ENCODE measurements around the gene YDJC.
"Not testable (repeated sequence)": the region's sequence is repeated elsewhere in the genome, so short reads cannot be mapped to it uniquely, and the experiment has no call there.

YDJC gene

DNA sequence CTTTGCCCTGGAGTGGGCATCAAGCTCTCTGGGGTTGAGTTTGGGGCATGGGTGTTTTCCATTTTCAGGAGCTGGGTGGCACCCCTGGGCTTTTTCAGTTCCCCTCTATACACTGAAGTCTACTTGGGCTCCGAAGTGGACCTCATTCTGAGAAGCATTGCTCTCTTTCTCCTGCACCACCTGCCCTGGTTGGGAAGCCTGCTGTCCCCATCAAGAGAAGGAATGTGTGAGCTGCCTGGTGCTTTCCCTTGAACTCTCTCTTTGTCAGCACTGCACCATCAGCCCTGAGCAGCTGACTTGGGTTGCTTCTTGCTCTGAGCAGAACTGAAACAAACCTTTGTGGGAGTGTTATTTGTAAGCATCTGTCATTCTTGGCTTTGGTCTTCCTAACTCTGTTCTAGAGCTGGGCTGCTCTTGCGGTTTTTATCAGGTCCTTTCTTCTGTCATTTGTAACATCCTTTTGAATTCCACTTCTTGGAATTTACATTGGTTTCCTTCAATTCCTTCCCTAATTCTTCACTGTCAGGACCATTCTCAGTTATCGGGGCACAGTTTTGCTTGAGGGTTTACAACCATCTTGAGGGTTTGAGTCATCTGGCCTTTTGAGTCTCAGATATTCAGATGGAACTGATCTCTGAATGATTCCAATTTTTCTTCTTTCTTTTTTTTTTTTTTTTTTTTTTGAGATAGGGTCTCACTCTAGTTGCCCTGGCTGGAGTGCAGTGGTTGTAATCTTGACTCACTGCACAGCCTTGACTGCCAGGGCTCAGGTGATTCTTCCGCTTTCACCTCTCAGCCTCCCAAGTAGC, 41.8 kb downstream of the YDJC start:
- peaks cover 2% of the 10 kb centered on the region for H3K4me1 ChIP-seq (ENCODE audit: insufficient read depth, insufficient read length)
- H3K27me3 ChIP-seq (ENCODE audit: insufficient read depth, insufficient read length): no peaks in the 10 kb centered on the region
- no peaks in the 10 kb centered on the region for H3K9me3 ChIP-seq (ENCODE audit: insufficient read depth, low read length)
- TF ChIP-seq SUZ12 (IDR thresholded peaks at IDR 0.05; ENCODE audit: extremely low read depth, insufficient read depth, insufficient read length) (no peak), YY1 (IDR thresholded peaks at IDR 0.05; ENCODE audit: insufficient read depth, insufficient read length) (no peak), ZNF274 (IDR thresholded peaks at IDR 0.05; ENCODE audit: low read depth, low read length) (no peak)
- no peak for DNase-seq (ENCODE audit: low read depth, low spot score)
- H3K9ac ChIP-seq (ENCODE audit: insufficient read length, low read depth): no peak overlapping the region
- no peak overlapping the region for H3K4me3 ChIP-seq (ENCODE audit: insufficient read length, low read depth)
- H3K36me3 ChIP-seq (ENCODE audit: insufficient read depth, insufficient read length, low read length): peaks cover 41% of the 10 kb centered on the region

DNA sequence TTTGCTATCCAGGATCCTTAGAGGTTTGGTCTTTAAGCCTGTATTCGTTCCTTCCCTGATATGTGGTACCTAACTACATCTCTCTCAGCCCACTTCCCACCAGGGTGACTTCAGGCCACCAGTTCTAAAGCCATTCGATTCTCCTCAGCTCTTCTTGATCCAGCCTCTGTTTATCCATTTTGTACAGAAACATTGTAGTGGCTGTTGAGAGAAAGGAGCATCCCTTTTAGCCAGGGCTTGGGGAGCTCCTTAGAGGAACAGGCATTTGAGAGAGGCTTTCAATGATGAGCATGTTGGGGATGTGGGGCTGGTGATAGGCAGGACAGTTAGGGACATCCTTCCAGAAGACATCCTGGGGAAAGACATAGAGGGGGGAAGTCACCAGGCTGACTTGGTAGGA, 44.4 kb downstream of the YDJC start:
- Histone ChIP-seq H3K9me3 (ENCODE audit: insufficient read depth, low read length) (no peaks in the 10 kb centered on the region), H3K4me3 (ENCODE audit: insufficient read length, low read depth) (no peak overlapping the region), H3K36me3 (ENCODE audit: insufficient read depth, insufficient read length, low read length) (peaks cover 25% of the 10 kb centered on the region), H3K4me1 (ENCODE audit: insufficient read depth, insufficient read length) (no peaks in the 10 kb centered on the region), H3K9ac (ENCODE audit: insufficient read length, low read depth) (no peak overlapping the region), H3K27me3 (ENCODE audit: insufficient read depth, insufficient read length) (no peaks in the 10 kb centered on the region)
- no peak for DNase-seq (ENCODE audit: low read depth, low spot score)
- TF ChIP-seq ZNF274 (IDR thresholded peaks at IDR 0.05; ENCODE audit: low read depth, low read length) (no peak), SUZ12 (IDR thresholded peaks at IDR 0.05; ENCODE audit: extremely low read depth, insufficient read depth, insufficient read length) (no peak)

DNA sequence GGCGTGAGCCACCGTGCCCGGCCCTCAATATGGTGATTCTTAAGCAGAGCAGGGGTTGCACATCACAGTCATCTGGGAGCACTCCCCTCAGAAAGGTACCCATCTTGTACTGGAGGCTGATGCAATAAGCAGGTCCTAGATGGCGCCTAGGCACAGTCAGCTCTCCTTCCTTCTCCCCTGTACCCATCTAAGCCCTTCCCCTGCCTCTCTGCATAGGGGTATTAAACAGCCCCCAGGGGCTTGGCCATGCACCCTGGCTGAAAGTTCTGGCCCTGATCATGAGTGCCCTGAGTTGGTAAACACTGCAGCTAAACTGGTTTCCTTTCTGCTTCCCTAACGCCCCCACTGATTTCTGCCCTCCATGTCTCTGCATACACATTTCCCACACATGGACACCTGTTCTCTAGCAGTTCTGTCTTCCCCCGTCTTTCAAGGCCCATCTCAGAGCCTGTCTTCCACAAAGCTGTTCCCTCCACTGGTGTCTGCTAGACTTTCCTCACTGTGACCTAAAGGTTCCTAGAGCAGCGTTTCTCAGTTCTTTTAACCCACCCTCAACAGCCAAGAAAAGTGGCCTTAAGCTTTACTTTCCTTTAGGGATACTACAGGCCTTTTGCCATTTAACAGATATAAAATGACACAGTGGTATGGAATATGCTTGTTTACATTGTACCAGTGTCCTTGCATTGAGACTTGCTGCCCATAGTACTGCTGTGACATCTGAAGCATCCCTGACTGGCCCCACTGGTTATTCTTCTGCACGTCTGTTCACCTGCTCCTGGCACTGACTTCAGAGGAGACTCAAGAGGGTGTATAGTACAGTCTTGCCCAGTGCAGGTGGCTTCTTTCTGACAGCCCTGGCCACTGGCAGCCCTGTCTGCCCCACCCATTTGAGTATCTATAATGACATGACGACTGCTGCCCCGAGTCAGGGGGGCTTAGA, 46.8 kb downstream of the YDJC start:
- Histone ChIP-seq H3K27me3 (ENCODE audit: insufficient read depth, insufficient read length) (no peaks in the 10 kb centered on the region), H3K36me3 (ENCODE audit: insufficient read depth, insufficient read length, low read length) (peaks cover 28% of the 10 kb centered on the region), H3K4me3 (ENCODE audit: insufficient read length, low read depth) (no peak overlapping the region), H3K9ac (ENCODE audit: insufficient read length, low read depth) (no peak overlapping the region), H3K9me3 (ENCODE audit: insufficient read depth, low read length) (no peaks in the 10 kb centered on the region), H3K4me1 (ENCODE audit: insufficient read depth, insufficient read length) (peaks cover 3% of the 10 kb centered on the region)
- TF ChIP-seq SUZ12 (IDR thresholded peaks at IDR 0.05; ENCODE audit: extremely low read depth, insufficient read depth, insufficient read length): no peak
- no peak for TF ChIP-seq YY1 (IDR thresholded peaks at IDR 0.05; ENCODE audit: insufficient read depth, insufficient read length)
- no peak for TF ChIP-seq ZNF274 (IDR thresholded peaks at IDR 0.05; ENCODE audit: low read depth, low read length)
- no peak for DNase-seq (ENCODE audit: low read depth, low spot score)

- DNase-seq (ENCODE audit: low read depth, low spot score); H3K9me3 ChIP-seq (ENCODE audit: insufficient read depth, low read length); H3K27me3 ChIP-seq (ENCODE audit: insufficient read depth, insufficient read length); H3K4me1 ChIP-seq (ENCODE audit: insufficient read depth, insufficient read length); H3K9ac ChIP-seq (ENCODE audit: insufficient read length, low read depth); H3K4me3 ChIP-seq (ENCODE audit: insufficient read length, low read depth): not testable (repeated sequence)
- H3K36me3 ChIP-seq (ENCODE audit: insufficient read depth, insufficient read length, low read length): peaks cover 26% of the 10 kb centered on the region
These were observed 48.7 kb downstream of the YDJC start for GRCh38 chr22:21581009-21581713.

DNA sequence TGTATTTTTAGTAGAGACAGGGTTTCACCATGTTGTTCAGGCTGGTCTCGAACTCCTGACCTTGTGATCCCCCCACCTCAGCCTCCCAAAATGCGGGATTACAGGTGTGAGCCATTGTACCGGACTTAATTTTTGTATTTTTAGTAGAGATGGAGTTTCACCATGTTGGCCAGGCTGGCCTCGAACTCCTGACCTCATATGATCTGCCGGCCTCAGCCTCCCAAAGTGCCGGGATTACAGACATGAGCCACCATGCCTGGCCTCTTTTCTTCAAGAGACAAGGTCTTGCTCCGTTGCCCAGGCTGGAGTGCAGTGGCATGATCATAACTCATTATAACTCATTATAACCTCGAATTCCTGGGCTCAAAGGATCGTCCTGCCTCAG, 49.2 kb downstream of the YDJC start:
- H3K36me3 ChIP-seq (ENCODE audit: insufficient read depth, insufficient read length, low read length): peaks cover 26% of the 10 kb centered on the region
- DNase-seq (ENCODE audit: low read depth, low spot score); H3K9ac ChIP-seq (ENCODE audit: insufficient read length, low read depth); H3K4me3 ChIP-seq (ENCODE audit: insufficient read length, low read depth); H3K9me3 ChIP-seq (ENCODE audit: insufficient read depth, low read length); H3K27me3 ChIP-seq (ENCODE audit: insufficient read depth, insufficient read length); H3K4me1 ChIP-seq (ENCODE audit: insufficient read depth, insufficient read length): not testable (repeated sequence)

- no peak overlapping the region for H3K4me3 ChIP-seq (ENCODE audit: insufficient read length, low read depth)
- H3K4me1 ChIP-seq (ENCODE audit: insufficient read depth, insufficient read length): peaks cover 3% of the 10 kb centered on the region
- H3K9ac ChIP-seq (ENCODE audit: insufficient read length, low read depth): no peak overlapping the region
- no peak for DNase-seq (ENCODE audit: low read depth, low spot score)
- no peaks in the 10 kb centered on the region for H3K9me3 ChIP-seq (ENCODE audit: insufficient read depth, low read length)
- no peaks in the 10 kb centered on the region for H3K27me3 ChIP-seq (ENCODE audit: insufficient read depth, insufficient read length)
- peaks cover 23% of the 10 kb centered on the region for H3K36me3 ChIP-seq (ENCODE audit: insufficient read depth, insufficient read length, low read length)
- TF ChIP-seq YY1 (IDR thresholded peaks at IDR 0.05; ENCODE audit: insufficient read depth, insufficient read length) (no peak), ZNF274 (IDR thresholded peaks at IDR 0.05; ENCODE audit: low read depth, low read length) (no peak), SUZ12 (IDR thresholded peaks at IDR 0.05; ENCODE audit: extremely low read depth, insufficient read depth, insufficient read length) (no peak)
These were observed 50.4 kb downstream of the YDJC start for GRCh38 chr22:21579474-21579851.

Measured in NT2/D1 (cell line).